PFSK-1 (cell line): ENCODE results near the gene PCID2.

Experiments used
- FOXP2 ChIP-seq: optimal IDR thresholded peaks from 2 replicates; pipeline ENCODE3; 2011; ENCODE audit warnings: borderline replicate concordance, control low read depth, inconsistent platforms; ENCODE audit not compliant: insufficient read depth; ENCODE audit errors: extremely low read length, extremely low read depth
- POLR2AphosphoS5 ChIP-seq: IDR thresholded peaks from 2 replicates; pipeline ENCODE4 v1.6.1; 2012; ENCODE audit warnings: low read depth, mild to moderate bottlenecking, control low read depth, low read length, moderate library complexity
- REST ChIP-seq, 2 experiments: IDR thresholded peaks; 2 replicates each; pipeline versions ENCODE4 v1.6.1 to v1.8.0; 2011 to 2012; ENCODE audit warnings: low read depth in 2 of 2, low read length in 2 of 2, control low read depth in 1 of 2, inconsistent platforms in 1 of 2, mild to moderate bottlenecking in 1 of 2, moderate library complexity in 1 of 2; ENCODE audit not compliant: insufficient read depth in 1 of 2
- TAF1 ChIP-seq: IDR thresholded peaks from 2 replicates; pipeline ENCODE4 v1.6.1; 2012; ENCODE audit warnings: low read length, control low read depth, borderline replicate concordance; ENCODE audit not compliant: insufficient read depth

GRCh38 chr13:113202912-113203311 lies 5.6 kb downstream of the PCID2 start:
- no peak for TF ChIP-seq POLR2AphosphoS5
- no peak for TF ChIP-seq TAF1
- TF ChIP-seq REST (IDR thresholded peaks at IDR 0.05; ENCODE audit: insufficient read depth in 1 of 2, low read depth in 2 of 2, low read length in 2 of 2) = no peak
- TF ChIP-seq FOXP2 = no peak
